OCI-LY7 (cell line): ENCODE results near the gene KIF6. TPM values are rescaled to one million over a fixed set of nuclear protein-coding genes. Genes with fewer than 3 reads are reported as not detected.

Experiments
- BruUV-seq: library from RNA; stranded (reverse); fragments of 400-500 nt; replicated peaks from 2 replicates; lab custom pipeline; 2021; lab: Mats Ljungman, UMichigan
- CTCF ChIA-PET: fragments of 300-600 bp; sonication (Branson Sonifier 250); formaldehyde crosslinking; loops from one replicate; lab custom pipeline; 2022; ENCODE audit warnings: antibody characterized with exemption; ENCODE audit not compliant: unreplicated experiment; lab: Charles Lee
- POLR2A ChIA-PET: fragments of 300-600 bp; sonication (Branson Sonifier 250); formaldehyde crosslinking; loops from one replicate; lab custom pipeline; 2022; ENCODE audit warnings: antibody characterized with exemption; lab: Charles Lee
- DNase-seq: peaks from one replicate; pipeline ENCODE4 v3.0.0-alpha.2; 2015; ENCODE audit warnings: low spot score
- H2AFZ ChIP-seq: fragments of 200-600 bp; sonication (generic), shearing (Covaris generic); 2 replicates; pipeline ENCODE4 v1.6.1; 2014; ENCODE audit warnings: mild to moderate bottlenecking, antibody characterized with exemption, low read length, moderate library complexity
- H3K27ac ChIP-seq: fragments of 200-600 bp; sonication (generic); 2 replicates; pipeline ENCODE4 v1.5.1; 2014; ENCODE audit warnings: mixed run types, low read depth, mild to moderate bottlenecking, moderate library complexity, low read length, inconsistent platforms; ENCODE audit not compliant: poor library complexity, severe bottlenecking
- H3K36me3 ChIP-seq: fragments of 200-600 bp; sonication (generic); 2 replicates; pipeline ENCODE4 v1.6.1; 2014; ENCODE audit warnings: mild to moderate bottlenecking, antibody characterized with exemption, low read length, moderate library complexity, mixed read lengths; ENCODE audit not compliant: insufficient read depth
- H3K4me1 ChIP-seq: fragments of 200-600 bp; sonication (generic); 2 replicates; pipeline ENCODE4 v1.5.1; 2014; ENCODE audit warnings: mild to moderate bottlenecking, low read length; ENCODE audit not compliant: insufficient read depth, poor library complexity, severe bottlenecking
- H3K4me2 ChIP-seq: fragments of 200-600 bp; sonication (generic); 2 replicates; pipeline ENCODE4 v1.6.1; 2014; ENCODE audit warnings: mild to moderate bottlenecking, low read length
- H3K4me3 ChIP-seq: fragments of 200-600 bp; sonication (generic); 2 replicates; pipeline ENCODE4 v1.5.1; 2014; ENCODE audit warnings: mild to moderate bottlenecking, low read depth, low read length; ENCODE audit not compliant: poor library complexity, severe bottlenecking
- H3K79me2 ChIP-seq: fragments of 200-600 bp; sonication (generic); 2 replicates; pipeline ENCODE4 v1.6.1; 2016; ENCODE audit warnings: low read depth, mild to moderate bottlenecking, low read length, moderate library complexity, mixed read lengths; ENCODE audit not compliant: insufficient read depth
- H3K9me2 ChIP-seq: fragments of 200-600 bp; sonication (generic); 2 replicates; pipeline ENCODE4 v1.6.1; 2016; ENCODE audit warnings: mild to moderate bottlenecking, low read length, mixed read lengths; ENCODE audit not compliant: insufficient read depth
- H3K9me3 ChIP-seq: fragments of 200-600 bp; sonication (generic); 2 replicates; pipeline ENCODE4 v1.6.1; 2014; ENCODE audit warnings: mild to moderate bottlenecking, mixed run types, low read length, mixed read lengths
- H4K20me1 ChIP-seq: fragments of 200-600 bp; sonication (generic); 2 replicates; pipeline ENCODE4 v1.6.1; 2014; ENCODE audit warnings: mild to moderate bottlenecking, antibody characterized with exemption, low read length, moderate library complexity, mixed read lengths; ENCODE audit not compliant: insufficient read depth
- CTCF ChIP-seq: fragments of 200-600 bp; sonication (generic); conservative IDR thresholded peaks from 2 replicates; pipeline ENCODE4 v1.5.1; 2014; ENCODE audit warnings: mild to moderate bottlenecking, antibody characterized with exemption, low read length, moderate library complexity, mixed read lengths
- EZH2phosphoT487 ChIP-seq: fragments of 200-600 bp; sonication (generic); IDR thresholded peaks from 2 replicates; pipeline ENCODE4 v1.6.1; 2018; ENCODE audit warnings: low read depth, borderline replicate concordance, mild to moderate bottlenecking, mixed run types, antibody characterized with exemption, low read length, moderate library complexity, mixed read lengths
- intact Hi-C: fragments of 100-400 bp; cut with micrococcal nuclease; formaldehyde crosslinking; loops from one replicate; pipeline ENCODE4 v1.10.0; 2022; ENCODE audit not compliant: unreplicated experiment
- total RNA-seq, 2 experiments: library from RNA; depleted of rRNA in 1 of 2; stranded (reverse); fragments of >200 nt in 1 of 2; shearing (Covaris generic) in 1 of 2; gene quantifications; 2 replicates each; pipeline ENCODE4 v1.2.3, GENCODE V29; 2014 to 2022

The KIF6 gene
- total RNA-seq, 2 experiments from 2014 or later = not detected

- TF ChIP-seq CTCF (0 out of 2 replicates have a peak, but pooled peaks have one; percentile 0), EZH2phosphoT487 (no peak)
- CTCF ChIA-PET = no interaction called here
- POLR2A ChIA-PET = no interaction called here
- H3K4me2 ChIP-seq = no peak overlapping the region
- no peaks in the 10 kb centered on the region for H3K9me3 ChIP-seq
- no peak overlapping the region for H3K27ac ChIP-seq
- H3K79me2 ChIP-seq = no peaks in the 10 kb centered on the region
- no TSS peak for BruUV-seq
- H3K4me1 ChIP-seq = no peaks in the 10 kb centered on the region
- H3K9me2 ChIP-seq = no peaks in the 10 kb centered on the region
- no peak overlapping the region for H2AFZ ChIP-seq
- no peak for DNase-seq
- H3K36me3 ChIP-seq = no peaks in the 10 kb centered on the region
- no peaks in the 10 kb centered on the region for H4K20me1 ChIP-seq
- no peak overlapping the region for H3K4me3 ChIP-seq
- intact Hi-C loops = no loop called here
Measured at GRCh38 chr6:39370390-39370789, 354.8 kb downstream of the KIF6 start.

- H4K20me1 ChIP-seq = no peaks in the 10 kb centered on the region
- no peak for DNase-seq
- no peak overlapping the region for H3K4me2 ChIP-seq
- no peaks in the 10 kb centered on the region for H3K79me2 ChIP-seq
- no peak overlapping the region for H3K4me3 ChIP-seq
- CTCF ChIA-PET = no interaction called here
- intact Hi-C loops = no loop called here
- POLR2A ChIA-PET = no interaction called here
- H2AFZ ChIP-seq = no peak overlapping the region
- no TSS peak for BruUV-seq
- H3K36me3 ChIP-seq = no peaks in the 10 kb centered on the region
- H3K9me3 ChIP-seq = no peaks in the 10 kb centered on the region
- no peak overlapping the region for H3K27ac ChIP-seq
- no peaks in the 10 kb centered on the region for H3K4me1 ChIP-seq
- no peak for TF ChIP-seq EZH2phosphoT487
- TF ChIP-seq CTCF = 0 out of 2 replicates have a peak, but pooled peaks have one; percentile 13
- H3K9me2 ChIP-seq = no peaks in the 10 kb centered on the region
Measured at GRCh38 chr6:39369987-39370386, 355.2 kb downstream of the KIF6 start.

GRCh38 chr6:39367700-39368099 lies 357.5 kb downstream of the KIF6 start:
- CTCF ChIA-PET = no interaction called here
- POLR2A ChIA-PET = no interaction called here

More at GRCh38 chr6:39367700-39368099, 357.5 kb downstream of the KIF6 start:
- Histone ChIP-seq H4K20me1 (no peaks in the 10 kb centered on the region), H3K4me2 (no peak overlapping the region), H3K4me1 (no peaks in the 10 kb centered on the region), H3K27ac (no peak overlapping the region), H3K9me3 (no peaks in the 10 kb centered on the region), H3K4me3 (no peak overlapping the region), H3K79me2 (no peaks in the 10 kb centered on the region), H3K9me2 (no peaks in the 10 kb centered on the region), H2AFZ (no peak overlapping the region), H3K36me3 (no peaks in the 10 kb centered on the region)
- TF ChIP-seq EZH2phosphoT487 (no peak), CTCF (no peak)
- DNase-seq = no peak
- no TSS peak for BruUV-seq
- intact Hi-C loops = no loop called here
